Chondrocyte (in vitro differentiated cells): ENCODE results near the gene KDM4C. TPM values are rescaled to one million over a fixed set of nuclear protein-coding genes. Genes with fewer than 3 reads are reported as not detected.
"Not testable (repeated sequence)": the region's sequence is repeated elsewhere in the genome, so short reads cannot be mapped to it uniquely, and the experiment has no call there.

Experiments
- DNase-seq: peaks from one replicate; pipeline ENCODE4 v3.0.0; 2021; ENCODE audit warnings: mixed read lengths, low spot score
- H3K27ac Mint-ChIP-seq: one replicate; pipeline ENCODE4 v1.8.0; 2021; ENCODE audit warnings: mild to moderate bottlenecking, moderate library complexity, mixed read lengths; ENCODE audit not compliant: unreplicated experiment
- H3K27me3 Mint-ChIP-seq: 2 replicates; pipeline ENCODE4 v1.8.0; 2021; ENCODE audit warnings: low read depth, mixed read lengths
- H3K36me3 Mint-ChIP-seq: 2 replicates; pipeline ENCODE4 v1.8.0; 2021; ENCODE audit warnings: low read depth, mixed read lengths
- H3K4me1 Mint-ChIP-seq: 2 replicates; pipeline ENCODE4 v1.8.0; 2021; ENCODE audit warnings: low read depth, mild to moderate bottlenecking, mixed read lengths
- H3K4me3 Mint-ChIP-seq: one replicate; pipeline ENCODE4 v1.8.0; 2021; ENCODE audit warnings: mild to moderate bottlenecking, moderate library complexity, mixed read lengths; ENCODE audit not compliant: unreplicated experiment
- H3K9me3 Mint-ChIP-seq: 2 replicates; pipeline ENCODE4 v1.8.0; 2021; ENCODE audit warnings: low read depth, mixed read lengths
- CTCF ChIP-seq: fragments of 200-600 bp; sonication (generic); IDR thresholded peaks from 2 replicates; pipeline ENCODE4 v1.5.0; 2021; ENCODE audit warnings: antibody characterized with exemption, mild to moderate bottlenecking, moderate library complexity
- total RNA-seq: library from RNA; stranded (reverse); gene quantifications from 3 replicates; pipeline ENCODE4 v1.2.1, GENCODE V29; 2021

KDM4C gene
- total RNA-seq, 1 donor from 2014 or later = 18.1 TPM

DNA sequence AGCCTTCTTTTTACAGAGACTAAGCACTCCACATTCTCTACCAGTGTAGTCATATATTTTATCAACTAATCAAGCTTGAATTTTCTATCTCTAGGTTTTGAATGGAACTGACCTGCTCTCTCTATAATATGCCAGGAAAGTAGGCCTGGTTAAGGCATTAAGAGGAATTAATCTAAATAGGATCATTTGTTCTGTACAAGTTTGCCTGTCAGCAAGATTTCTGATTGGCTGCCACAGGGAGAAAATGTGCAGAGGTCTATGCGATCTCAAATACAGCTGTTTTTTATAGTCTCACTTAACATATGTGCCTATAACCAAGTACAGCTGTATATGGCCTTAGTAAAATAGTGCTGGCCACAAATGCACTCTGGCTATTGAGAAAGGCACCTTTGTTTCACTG lies 418.8 kb downstream of the KDM4C start:
- Mint-ChIP-seq H3K27me3 (no peaks in the 10 kb centered on the region), H3K4me3 (no peak overlapping the region), H3K4me1 (peaks cover 3% of the 10 kb centered on the region), H3K27ac (no peak overlapping the region), H3K9me3 (peaks cover 5% of the 10 kb centered on the region), H3K36me3 (peaks cover 11% of the 10 kb centered on the region)
- no peak for TF ChIP-seq CTCF
- no peak for DNase-seq

DNA sequence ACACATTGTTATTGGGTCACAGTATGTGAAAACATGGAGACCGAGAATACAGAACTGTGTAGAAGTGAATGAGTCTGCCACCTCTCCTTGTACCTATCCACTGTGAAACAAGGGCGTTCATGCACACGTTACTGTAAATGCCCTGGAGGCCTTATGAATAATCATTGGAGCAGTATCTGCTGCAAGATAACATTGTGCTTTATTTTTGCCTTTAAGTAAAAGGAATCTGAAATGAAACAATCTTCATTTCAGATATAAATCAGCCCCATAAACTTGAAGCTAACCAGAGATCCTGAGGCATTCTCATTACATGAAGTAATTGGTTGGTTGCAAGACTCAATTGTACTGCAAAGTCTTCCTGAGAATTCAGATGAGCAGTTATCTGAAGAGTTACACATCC lies 419.6 kb downstream of the KDM4C start:
- peaks cover 6% of the 10 kb centered on the region for H3K9me3 Mint-ChIP-seq
- no peaks in the 10 kb centered on the region for H3K27me3 Mint-ChIP-seq
- H3K27ac Mint-ChIP-seq = no peak overlapping the region
- no peak for TF ChIP-seq CTCF
- peaks cover 3% of the 10 kb centered on the region for H3K4me1 Mint-ChIP-seq
- DNase-seq = no peak
- peaks cover 11% of the 10 kb centered on the region for H3K36me3 Mint-ChIP-seq
- no peak overlapping the region for H3K4me3 Mint-ChIP-seq

- H3K27ac Mint-ChIP-seq = no peak overlapping the region
Measured at GRCh38 chr9:7178729-7179128, 421.0 kb downstream of the KDM4C start.

GRCh38 chr9:7180247-7180646 lies 422.5 kb downstream of the KDM4C start:
- peaks cover 9% of the 10 kb centered on the region for H3K36me3 Mint-ChIP-seq
- H3K27ac Mint-ChIP-seq = no peak overlapping the region
- no peak for TF ChIP-seq CTCF
- peaks cover 4% of the 10 kb centered on the region for H3K4me1 Mint-ChIP-seq
- H3K9me3 Mint-ChIP-seq = peaks cover 8% of the 10 kb centered on the region
- no peak for DNase-seq
- no peaks in the 10 kb centered on the region for H3K27me3 Mint-ChIP-seq
- no peak overlapping the region for H3K4me3 Mint-ChIP-seq

More at GRCh38 chr9:7178729-7179128, 421.0 kb downstream of the KDM4C start:
- DNase-seq = no peak
- Mint-ChIP-seq H3K4me1 (no peaks in the 10 kb centered on the region), H3K9me3 (peaks cover 8% of the 10 kb centered on the region), H3K27me3 (no peaks in the 10 kb centered on the region), H3K36me3 (peaks cover 11% of the 10 kb centered on the region), H3K4me3 (no peak overlapping the region)
- TF ChIP-seq CTCF = no peak

- not testable (repeated sequence) for H3K36me3 Mint-ChIP-seq, DNase-seq, H3K4me3 Mint-ChIP-seq, H3K27ac Mint-ChIP-seq, H3K27me3 Mint-ChIP-seq, H3K9me3 Mint-ChIP-seq
- peaks cover 15% of the 10 kb centered on the region for H3K4me1 Mint-ChIP-seq
Measured at GRCh38 chr9:7183139-7183538, 425.4 kb downstream of the KDM4C start.

- Mint-ChIP-seq H3K36me3 (peaks cover 4% of the 10 kb centered on the region), H3K4me3 (no peak overlapping the region), H3K4me1 (peaks cover 15% of the 10 kb centered on the region), H3K27ac (peak overlapping the region; percentile 75), H3K27me3 (no peaks in the 10 kb centered on the region), H3K9me3 (peaks cover 11% of the 10 kb centered on the region)
- no peak for DNase-seq
- TF ChIP-seq CTCF = no peak
Measured at GRCh38 chr9:7185612-7186011, 427.8 kb downstream of the KDM4C start.
